Calu3 (cell line): ENCODE results near the gene NRF1. TPM values are rescaled to one million over a fixed set of nuclear protein-coding genes. Genes with fewer than 3 reads are reported as not detected.
"Not testable (repeated sequence)": the region's sequence is repeated elsewhere in the genome, so short reads cannot be mapped to it uniquely, and the experiment has no call there.

Experiments
- BruUV-seq: library from RNA; stranded (reverse); fragments of 400-500 nt; replicated peaks from 2 replicates; lab custom pipeline; 2021; lab: Mats Ljungman, UMichigan
- CTCF ChIA-PET: fragments of 300-600 bp; sonication (Branson Sonifier 250); formaldehyde crosslinking; loops from one replicate; lab custom pipeline; 2022; ENCODE audit warnings: antibody characterized with exemption; lab: Charles Lee
- DNase-seq: peaks from one replicate; pipeline ENCODE4 v3.0.0; 2022
- H3K27ac Mint-ChIP-seq: one replicate; pipeline ENCODE4 v1.8.0; 2022; ENCODE audit warnings: mixed read lengths; ENCODE audit not compliant: unreplicated experiment
- H3K27me3 Mint-ChIP-seq: one replicate; pipeline ENCODE4 v1.8.0; 2022; ENCODE audit warnings: mixed read lengths; ENCODE audit not compliant: unreplicated experiment
- H3K36me3 Mint-ChIP-seq: one replicate; pipeline ENCODE4 v1.8.0; 2022; ENCODE audit warnings: mild to moderate bottlenecking, moderate library complexity, mixed read lengths; ENCODE audit not compliant: insufficient read depth, unreplicated experiment
- H3K4me1 Mint-ChIP-seq: one replicate; pipeline ENCODE4 v1.8.0; 2022; ENCODE audit warnings: mild to moderate bottlenecking, low read depth, mixed read lengths; ENCODE audit not compliant: unreplicated experiment
- H3K4me3 Mint-ChIP-seq: one replicate; pipeline ENCODE4 v1.8.0; 2022; ENCODE audit warnings: mild to moderate bottlenecking, low read depth, moderate library complexity, mixed read lengths; ENCODE audit not compliant: unreplicated experiment
- H3K9me3 Mint-ChIP-seq: one replicate; pipeline ENCODE4 v1.8.0; 2022; ENCODE audit warnings: low read depth, mixed read lengths; ENCODE audit not compliant: unreplicated experiment
- intact Hi-C: fragments of 100-400 bp; cut with micrococcal nuclease; formaldehyde crosslinking; loops from one replicate; pipeline ENCODE4 v1.10.0; 2022; ENCODE audit not compliant: unreplicated experiment
- total RNA-seq: library from RNA; stranded (reverse); gene quantifications from 2 replicates; pipeline ENCODE4 v1.2.3, GENCODE V29; 2022
- TF ChIP-seq, protein P1 (sequence below): fragments of 200-600 bp; IDR thresholded peaks from one replicate; pipeline ENCODE4 v1.8.0; 2022; ENCODE audit warnings: antibody characterized with exemption; ENCODE audit not compliant: unreplicated experiment

The NRF1 gene
- total RNA-seq, 1 experiment from 2014 or later = 22.1 TPM

DNA sequence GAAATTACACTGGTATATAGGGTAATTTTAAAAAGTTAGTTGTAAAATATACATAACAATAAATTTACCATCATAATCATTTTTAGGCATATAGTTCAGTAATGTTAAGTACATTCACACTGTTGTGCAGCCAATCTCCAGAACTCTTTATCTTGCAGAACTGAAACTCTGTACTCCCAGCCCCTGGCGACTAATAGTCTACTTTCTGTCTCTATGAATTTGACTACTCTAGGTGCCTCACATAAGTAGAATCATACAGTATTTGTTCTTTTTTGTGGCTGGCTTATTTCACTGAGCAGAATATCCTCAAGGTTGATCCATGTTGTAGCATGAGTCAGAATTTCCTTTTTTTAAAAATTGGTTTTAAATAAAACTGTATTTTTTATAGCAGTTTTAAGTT is 41.4 kb downstream of the NRF1 start:
- DNase-seq = no peak
- CTCF ChIA-PET = no interaction called here
- Mint-ChIP-seq H3K4me3 (no peak overlapping the region), H3K4me1 (peaks cover 24% of the 10 kb centered on the region), H3K9me3 (peaks cover 3% of the 10 kb centered on the region), H3K27ac (no peak overlapping the region), H3K36me3 (peaks cover 3% of the 10 kb centered on the region), H3K27me3 (no peaks in the 10 kb centered on the region)
- TF ChIP-seq, protein P1, sequence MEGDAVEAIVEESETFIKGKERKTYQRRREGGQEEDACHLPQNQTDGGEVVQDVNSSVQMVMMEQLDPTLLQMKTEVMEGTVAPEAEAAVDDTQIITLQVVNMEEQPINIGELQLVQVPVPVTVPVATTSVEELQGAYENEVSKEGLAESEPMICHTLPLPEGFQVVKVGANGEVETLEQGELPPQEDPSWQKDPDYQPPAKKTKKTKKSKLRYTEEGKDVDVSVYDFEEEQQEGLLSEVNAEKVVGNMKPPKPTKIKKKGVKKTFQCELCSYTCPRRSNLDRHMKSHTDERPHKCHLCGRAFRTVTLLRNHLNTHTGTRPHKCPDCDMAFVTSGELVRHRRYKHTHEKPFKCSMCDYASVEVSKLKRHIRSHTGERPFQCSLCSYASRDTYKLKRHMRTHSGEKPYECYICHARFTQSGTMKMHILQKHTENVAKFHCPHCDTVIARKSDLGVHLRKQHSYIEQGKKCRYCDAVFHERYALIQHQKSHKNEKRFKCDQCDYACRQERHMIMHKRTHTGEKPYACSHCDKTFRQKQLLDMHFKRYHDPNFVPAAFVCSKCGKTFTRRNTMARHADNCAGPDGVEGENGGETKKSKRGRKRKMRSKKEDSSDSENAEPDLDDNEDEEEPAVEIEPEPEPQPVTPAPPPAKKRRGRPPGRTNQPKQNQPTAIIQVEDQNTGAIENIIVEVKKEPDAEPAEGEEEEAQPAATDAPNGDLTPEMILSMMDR = no peak
- BruUV-seq = no TSS peak
- intact Hi-C loops = no loop called here

DNA sequence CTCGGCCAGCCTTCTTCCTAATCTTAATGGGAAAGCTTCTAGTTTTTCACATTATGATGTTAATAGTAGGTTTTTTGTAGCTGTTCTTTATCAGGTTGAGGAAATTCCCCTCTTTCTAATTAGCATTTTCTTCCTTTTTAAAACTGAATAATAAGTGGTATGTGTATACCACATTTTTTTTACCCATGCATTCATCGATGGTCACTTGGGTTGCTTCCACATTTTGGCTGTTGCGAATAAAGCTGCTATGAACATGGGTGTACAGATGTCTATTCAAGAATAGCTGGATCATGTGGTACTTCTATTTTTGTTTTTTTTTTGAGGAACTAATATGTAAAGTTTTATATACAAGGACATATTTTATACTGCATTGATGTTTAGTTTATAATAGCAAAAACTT is 44.3 kb downstream of the NRF1 start:
- intact Hi-C loops = no loop called here
- Mint-ChIP-seq H3K27ac (no peak overlapping the region), H3K4me3 (no peak overlapping the region), H3K36me3 (peaks cover 14% of the 10 kb centered on the region), H3K27me3 (no peaks in the 10 kb centered on the region), H3K4me1 (no peaks in the 10 kb centered on the region), H3K9me3 (no peaks in the 10 kb centered on the region)
- CTCF ChIA-PET = interaction anchor here (0.6 kb wide), 1 partner anchor 131 kb away, joined by 5 read pairs; no protein-coding TSS in a partner anchor
- DNase-seq = no peak
- TF ChIP-seq, protein P1 = no peak
- no TSS peak for BruUV-seq

DNA sequence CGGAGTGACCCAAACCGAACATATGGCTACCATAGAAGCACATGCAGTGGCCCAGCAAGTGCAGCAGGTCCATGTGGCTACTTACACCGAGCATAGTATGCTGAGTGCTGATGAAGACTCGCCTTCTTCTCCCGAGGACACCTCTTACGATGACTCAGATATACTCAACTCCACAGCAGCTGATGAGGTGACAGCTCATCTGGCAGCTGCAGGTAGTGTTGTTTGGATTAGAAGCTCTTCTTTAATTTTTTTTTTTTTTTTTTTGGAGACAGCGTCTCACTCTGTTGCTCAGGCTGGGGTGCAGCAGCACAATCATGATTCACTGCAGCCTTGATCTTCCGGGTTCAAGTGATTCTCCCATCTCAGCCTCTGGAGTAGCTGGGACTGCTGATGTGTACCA is 45.8 kb downstream of the NRF1 start:
- peaks cover 19% of the 10 kb centered on the region for H3K36me3 Mint-ChIP-seq

DNA sequence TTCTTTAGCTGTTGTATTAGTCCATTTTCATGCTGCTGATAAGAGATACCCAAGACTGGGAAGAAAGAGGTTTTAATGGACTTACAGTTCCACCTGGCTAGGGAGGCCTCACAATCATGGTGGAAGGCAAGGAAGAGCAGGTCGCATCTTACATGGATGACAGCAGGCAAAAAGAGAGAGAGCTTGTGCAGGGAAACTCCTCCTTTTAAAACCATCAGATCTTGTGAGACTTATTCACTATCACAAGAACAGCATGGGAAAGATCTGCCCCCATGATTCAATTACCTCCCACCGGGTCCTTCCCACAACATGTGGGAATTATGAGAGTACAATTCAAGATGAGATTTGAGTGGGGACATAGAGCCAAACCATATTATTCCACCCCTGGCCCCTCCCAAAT is 48.4 kb downstream of the NRF1 start:
- CTCF ChIA-PET = interaction anchor here (0.7 kb wide), 1 partner anchor 316 kb away, joined by 3 read pairs; no protein-coding TSS in a partner anchor
- peaks cover 19% of the 10 kb centered on the region for H3K36me3 Mint-ChIP-seq
- H3K27me3 Mint-ChIP-seq, H3K9me3 Mint-ChIP-seq, H3K4me3 Mint-ChIP-seq, DNase-seq, intact Hi-C loops, H3K27ac Mint-ChIP-seq, BruUV-seq: not testable (repeated sequence)
- peaks cover 10% of the 10 kb centered on the region for H3K4me1 Mint-ChIP-seq

More for the DNA sequence above, 45.8 kb downstream of the NRF1 start:
- intact Hi-C loops = no loop called here
- Mint-ChIP-seq H3K4me1 (no peaks in the 10 kb centered on the region), H3K27ac (no peak overlapping the region), H3K4me3 (no peak overlapping the region), H3K9me3 (peaks cover 3% of the 10 kb centered on the region), H3K27me3 (no peaks in the 10 kb centered on the region)
- CTCF ChIA-PET = interaction anchor here (0.6 kb wide), 2 partner anchors 229 to 352 kb away, joined by 3 to 4 read pairs; no protein-coding TSS in a partner anchor
- DNase-seq = no peak
- TF ChIP-seq, protein P1 = no peak
- BruUV-seq = no TSS peak

DNA sequence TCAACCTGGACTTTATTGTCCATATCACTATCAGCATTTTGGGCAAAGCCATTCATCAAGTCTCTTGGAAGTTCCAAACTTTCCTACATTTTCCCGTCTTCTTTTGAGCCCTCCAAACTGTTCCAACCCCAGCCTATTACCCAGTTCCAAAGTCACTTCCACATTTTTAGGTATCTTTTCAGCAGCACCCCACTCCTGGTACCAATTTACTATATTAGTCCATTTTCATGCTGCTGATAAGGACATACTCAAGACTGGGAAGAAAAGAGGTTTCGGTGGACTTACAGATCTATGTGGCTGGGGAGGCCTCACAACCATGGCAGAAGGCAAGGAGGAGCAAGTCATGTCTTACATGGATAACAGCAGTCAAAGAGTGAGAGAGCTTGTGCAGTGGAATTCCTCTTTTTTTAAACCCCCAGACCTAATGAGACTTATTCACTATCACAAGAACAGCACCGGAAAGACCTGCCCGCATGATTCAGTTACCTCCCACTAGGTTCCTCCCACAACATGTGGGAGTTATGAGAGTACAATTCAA is 50.2 kb downstream of the NRF1 start:
- no peak for DNase-seq
- TF ChIP-seq, protein P1 = no peak
- CTCF ChIA-PET = no interaction called here
- intact Hi-C loops = no loop called here
- Mint-ChIP-seq H3K9me3 (peaks cover 3% of the 10 kb centered on the region), H3K4me1 (peaks cover 15% of the 10 kb centered on the region), H3K27ac (no peak overlapping the region), H3K4me3 (no peak overlapping the region), H3K36me3 (peaks cover 19% of the 10 kb centered on the region), H3K27me3 (no peaks in the 10 kb centered on the region)
- BruUV-seq = no TSS peak

DNA sequence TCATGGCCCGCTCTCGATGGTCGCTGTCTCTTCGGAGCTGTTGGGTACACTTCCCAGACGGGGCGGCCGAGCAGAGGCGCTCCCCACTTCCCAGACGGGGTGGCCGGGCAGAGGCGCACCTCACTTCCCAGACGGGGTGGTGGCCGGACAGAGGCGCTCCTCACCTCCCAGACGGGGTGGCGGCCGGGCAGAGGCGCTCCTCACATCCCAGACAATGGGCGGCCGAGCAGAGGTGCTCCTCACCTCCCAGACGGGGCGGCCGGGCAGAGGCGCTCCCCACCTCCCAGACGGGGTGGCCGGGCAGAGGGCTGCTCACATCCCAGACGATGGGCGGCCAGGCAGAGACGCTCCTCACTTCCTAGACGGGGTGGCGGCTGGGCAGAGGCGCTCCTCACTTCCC is 51.7 kb downstream of the NRF1 start:
- H3K27ac Mint-ChIP-seq, intact Hi-C loops, H3K9me3 Mint-ChIP-seq, CTCF ChIA-PET, H3K27me3 Mint-ChIP-seq, DNase-seq, H3K4me3 Mint-ChIP-seq, BruUV-seq: not testable (repeated sequence)
- Mint-ChIP-seq H3K36me3 (peaks cover 14% of the 10 kb centered on the region), H3K4me1 (peaks cover 15% of the 10 kb centered on the region)
